ENCODE data around the gene UBE2J1.

The UBE2J1 gene

DNA sequence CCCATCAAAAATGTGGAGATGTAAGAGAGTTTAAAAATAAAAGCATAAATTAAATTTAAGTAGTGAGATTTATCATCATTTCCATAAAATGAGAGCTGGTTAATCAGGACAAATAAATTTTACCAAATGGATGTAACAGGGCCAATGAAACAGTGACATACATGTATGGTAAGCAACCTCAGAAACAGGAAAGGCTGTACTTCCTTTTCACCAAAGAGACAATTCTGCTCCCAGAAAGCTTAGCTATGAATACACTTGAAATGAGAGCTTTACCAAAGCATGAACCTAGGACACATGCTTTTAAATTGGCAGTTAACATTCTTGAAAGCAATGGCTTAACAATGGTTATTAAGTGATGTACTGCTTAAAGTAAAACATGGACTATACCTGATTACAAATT lies 12.1 kb upstream of the UBE2J1 start:
- no peak overlapping the region for H2AFZ ChIP-seq (ENCODE audit: insufficient read depth, low read length, poor library complexity)
- no peak overlapping the region for H4K8ac ChIP-seq (ENCODE audit: low read depth, low read length)
- no peaks in the 10 kb centered on the region for H3K9me3 ChIP-seq (ENCODE audit: insufficient read depth, low read depth, low read length)
- no peaks in the 10 kb centered on the region for H3K79me2 ChIP-seq (ENCODE audit: control insufficient read depth, insufficient read depth, low read length, poor library complexity)
- H3K79me1 ChIP-seq (ENCODE audit: low read length): no peaks in the 10 kb centered on the region
- no peak overlapping the region for H4K91ac ChIP-seq (ENCODE audit: low read depth, low read length)
- H3K4me2 ChIP-seq (ENCODE audit: low read length): no peak overlapping the region
- no peaks in the 10 kb centered on the region for H3K27me3 ChIP-seq (ENCODE audit: insufficient read depth, low read length)
- H3K14ac ChIP-seq (ENCODE audit: low read length): no peak overlapping the region
- no peaks in the 10 kb centered on the region for H3K4me1 ChIP-seq (ENCODE audit: control insufficient read depth in 1 of 2, insufficient read depth in 2 of 2, low read length in 2 of 2)
- no peak for DNase-seq
- H3K27ac ChIP-seq (ENCODE audit: low read depth, low read length): no peak overlapping the region
- no peak overlapping the region for H2BK12ac ChIP-seq (ENCODE audit: low read length)
- no peak overlapping the region for H2AK5ac ChIP-seq (ENCODE audit: low read length)
- H3K4ac ChIP-seq (ENCODE audit: low read depth, low read length): no peak overlapping the region
- H2BK5ac ChIP-seq (ENCODE audit: low read depth, low read length, poor library complexity): no peak overlapping the region
- no peak overlapping the region for H4K12ac ChIP-seq (ENCODE audit: low read depth, low read length)
- H3K9ac ChIP-seq (ENCODE audit: low read length): no peak overlapping the region
- no peaks in the 10 kb centered on the region for H3K36me3 ChIP-seq (ENCODE audit: control insufficient read depth in 1 of 2, insufficient read depth in 2 of 2, low read length in 2 of 2)
- H3K18ac ChIP-seq (ENCODE audit: low read length): no peak overlapping the region
- H3K23ac ChIP-seq (ENCODE audit: low read length): no peak overlapping the region
- no peak overlapping the region for H2BK120ac ChIP-seq (ENCODE audit: insufficient read depth, low read length, poor library complexity)
- no peak overlapping the region for H3K4me3 ChIP-seq (ENCODE audit: low read depth, low read length)

DNA sequence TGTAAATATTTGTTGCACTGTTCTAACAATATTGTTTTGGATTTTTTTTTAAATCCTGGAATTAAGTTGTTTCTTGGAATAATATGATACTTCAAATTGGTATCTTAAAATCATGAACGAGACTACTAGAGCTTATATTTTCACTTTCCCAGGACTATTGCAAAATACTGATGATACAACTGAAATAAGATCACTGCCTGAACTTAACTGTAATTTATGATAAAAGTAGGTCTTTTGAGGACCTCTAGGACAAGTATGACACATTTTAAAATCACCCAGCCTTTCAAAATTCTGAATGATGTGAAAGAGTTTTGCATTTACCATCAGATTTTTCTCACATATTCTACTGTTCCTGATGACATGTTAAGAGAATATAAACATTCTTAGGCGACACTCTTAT lies 8.6 kb upstream of the UBE2J1 start:
- Histone ChIP-seq H3K9ac (ENCODE audit: low read length) (no peak overlapping the region), H3K4me1 (ENCODE audit: control insufficient read depth in 1 of 2, insufficient read depth in 2 of 2, low read length in 2 of 2) (no peaks in the 10 kb centered on the region), H4K91ac (ENCODE audit: low read depth, low read length) (no peak overlapping the region), H3K27ac (ENCODE audit: low read depth, low read length) (no peak overlapping the region), H3K4ac (ENCODE audit: low read depth, low read length) (no peak overlapping the region), H3K79me2 (ENCODE audit: control insufficient read depth, insufficient read depth, low read length, poor library complexity) (no peaks in the 10 kb centered on the region), H2BK12ac (ENCODE audit: low read length) (no peak overlapping the region), H3K9me3 (ENCODE audit: insufficient read depth, low read depth, low read length) (no peaks in the 10 kb centered on the region), H3K79me1 (ENCODE audit: low read length) (no peaks in the 10 kb centered on the region), H3K14ac (ENCODE audit: low read length) (no peak overlapping the region), H3K23ac (ENCODE audit: low read length) (no peak overlapping the region), H3K4me2 (ENCODE audit: low read length) (no peak overlapping the region), H3K18ac (ENCODE audit: low read length) (no peak overlapping the region), H2AK5ac (ENCODE audit: low read length) (no peak overlapping the region), H2BK120ac (ENCODE audit: insufficient read depth, low read length, poor library complexity) (no peak overlapping the region), H2AFZ (ENCODE audit: insufficient read depth, low read length, poor library complexity) (no peak overlapping the region), H4K8ac (ENCODE audit: low read depth, low read length) (no peak overlapping the region), H3K27me3 (ENCODE audit: insufficient read depth, low read length) (no peaks in the 10 kb centered on the region), H2BK5ac (ENCODE audit: low read depth, low read length, poor library complexity) (no peak overlapping the region), H3K36me3 (ENCODE audit: control insufficient read depth in 1 of 2, insufficient read depth in 2 of 2, low read length in 2 of 2) (no peaks in the 10 kb centered on the region), H4K12ac (ENCODE audit: low read depth, low read length) (no peak overlapping the region), H3K4me3 (ENCODE audit: low read depth, low read length) (no peak overlapping the region)
- no peak for DNase-seq
- no CpG with 5 or more reads among the region's 2 CpGs for WGBS (ENCODE audit: extremely low coverage, insufficient coverage, insufficient read length)

GRCh38 chr6:89360415-89360999 lies 8.0 kb upstream of the UBE2J1 start:
- H3K4me3 ChIP-seq (ENCODE audit: low read depth, low read length): no peak overlapping the region
- H3K79me1 ChIP-seq (ENCODE audit: low read length): no peaks in the 10 kb centered on the region
- no peak overlapping the region for H2AFZ ChIP-seq (ENCODE audit: insufficient read depth, low read length, poor library complexity)
- DNase-seq: no peak
- no peak overlapping the region for H3K27ac ChIP-seq (ENCODE audit: low read depth, low read length)
- no CpG with 5 or more reads among the region's 2 CpGs for WGBS (ENCODE audit: extremely low coverage, insufficient coverage, insufficient read length)
- H4K12ac ChIP-seq (ENCODE audit: low read depth, low read length): no peak overlapping the region
- H4K91ac ChIP-seq (ENCODE audit: low read depth, low read length): no peak overlapping the region
- no peaks in the 10 kb centered on the region for H3K36me3 ChIP-seq (ENCODE audit: control insufficient read depth in 1 of 2, insufficient read depth in 2 of 2, low read length in 2 of 2)
- no peaks in the 10 kb centered on the region for H3K4me1 ChIP-seq (ENCODE audit: control insufficient read depth in 1 of 2, insufficient read depth in 2 of 2, low read length in 2 of 2)
- H3K9ac ChIP-seq (ENCODE audit: low read length): no peak overlapping the region
- no peak overlapping the region for H2AK5ac ChIP-seq (ENCODE audit: low read length)
- no peaks in the 10 kb centered on the region for H3K27me3 ChIP-seq (ENCODE audit: insufficient read depth, low read length)
- no peaks in the 10 kb centered on the region for H3K9me3 ChIP-seq (ENCODE audit: insufficient read depth, low read depth, low read length)
- no peak overlapping the region for H2BK12ac ChIP-seq (ENCODE audit: low read length)
- no peak overlapping the region for H2BK120ac ChIP-seq (ENCODE audit: insufficient read depth, low read length, poor library complexity)
- H3K23ac ChIP-seq (ENCODE audit: low read length): no peak overlapping the region
- no peak overlapping the region for H3K4ac ChIP-seq (ENCODE audit: low read depth, low read length)
- no peak overlapping the region for H4K8ac ChIP-seq (ENCODE audit: low read depth, low read length)
- H3K18ac ChIP-seq (ENCODE audit: low read length): no peak overlapping the region
- no peak overlapping the region for H3K4me2 ChIP-seq (ENCODE audit: low read length)
- H3K79me2 ChIP-seq (ENCODE audit: control insufficient read depth, insufficient read depth, low read length, poor library complexity): no peaks in the 10 kb centered on the region
- no peak overlapping the region for H2BK5ac ChIP-seq (ENCODE audit: low read depth, low read length, poor library complexity)
- H3K14ac ChIP-seq (ENCODE audit: low read length): no peak overlapping the region

DNA sequence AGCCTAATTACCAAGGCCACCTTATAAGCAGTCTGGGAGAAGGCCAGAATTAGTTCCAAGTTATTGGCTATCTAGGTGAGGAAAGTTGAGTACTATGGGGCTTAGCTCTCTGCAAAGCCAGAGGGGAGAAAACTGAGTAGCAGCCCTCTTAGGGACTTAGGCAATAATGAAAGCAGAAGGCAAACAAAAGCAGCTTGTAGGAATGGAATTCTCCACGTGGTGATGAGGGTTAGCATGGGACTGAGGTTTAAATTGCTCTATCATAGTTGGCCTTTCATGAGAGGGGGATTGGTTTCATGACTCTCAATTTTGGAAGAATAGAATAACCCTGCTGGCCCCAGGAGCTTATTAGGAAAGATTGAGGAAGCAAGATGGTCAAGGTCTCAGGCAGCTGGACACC lies 7.0 kb upstream of the UBE2J1 start:
- Histone ChIP-seq H2BK5ac (ENCODE audit: low read depth, low read length, poor library complexity) (no peak overlapping the region), H3K79me2 (ENCODE audit: control insufficient read depth, insufficient read depth, low read length, poor library complexity) (no peaks in the 10 kb centered on the region), H3K14ac (ENCODE audit: low read length) (no peak overlapping the region), H4K91ac (ENCODE audit: low read depth, low read length) (no peak overlapping the region), H4K12ac (ENCODE audit: low read depth, low read length) (no peak overlapping the region), H2AFZ (ENCODE audit: insufficient read depth, low read length, poor library complexity) (no peak overlapping the region), H3K9ac (ENCODE audit: low read length) (no peak overlapping the region), H3K4me2 (ENCODE audit: low read length) (no peak overlapping the region), H3K4me3 (ENCODE audit: low read depth, low read length) (no peak overlapping the region), H3K27ac (ENCODE audit: low read depth, low read length) (no peak overlapping the region), H3K4me1 (ENCODE audit: control insufficient read depth in 1 of 2, insufficient read depth in 2 of 2, low read length in 2 of 2) (no peaks in the 10 kb centered on the region), H3K18ac (ENCODE audit: low read length) (no peak overlapping the region), H3K4ac (ENCODE audit: low read depth, low read length) (no peak overlapping the region), H2AK5ac (ENCODE audit: low read length) (no peak overlapping the region), H3K79me1 (ENCODE audit: low read length) (no peaks in the 10 kb centered on the region), H2BK120ac (ENCODE audit: insufficient read depth, low read length, poor library complexity) (no peak overlapping the region), H4K8ac (ENCODE audit: low read depth, low read length) (no peak overlapping the region), H2BK12ac (ENCODE audit: low read length) (no peak overlapping the region), H3K27me3 (ENCODE audit: insufficient read depth, low read length) (no peaks in the 10 kb centered on the region), H3K23ac (ENCODE audit: low read length) (no peak overlapping the region), H3K36me3 (ENCODE audit: control insufficient read depth in 1 of 2, insufficient read depth in 2 of 2, low read length in 2 of 2) (no peaks in the 10 kb centered on the region), H3K9me3 (ENCODE audit: insufficient read depth, low read depth, low read length) (no peaks in the 10 kb centered on the region)
- WGBS (ENCODE audit: extremely low coverage, insufficient coverage, insufficient read length): no CpG with 5 or more reads among the region's 1 CpG
- no peak for DNase-seq

Data from trophoblast cell (in vitro differentiated cells and primary cell).